ENCODE data around the gene ARSG. TPM values are rescaled to one million over a fixed set of nuclear protein-coding genes. Genes with fewer than 3 reads are reported as not detected.

ARSG gene
- total and polyA plus RNA-seq, 2 donors (not counting 1 experiment from before 2014, with no cell fraction given) = 5.5 to 18.4 TPM

- CTCF ChIA-PET = interaction anchor here (0.6 to 7.5 kb wide), 7 partner anchors 8 to 466 kb away, joined by 3 to 66 read pairs (median 3); partner anchors contain the start of gene WIPI1
- DNase-seq = no peak
- Histone ChIP-seq H3K79me2 (ENCODE audit: control insufficient read depth, insufficient read depth, low read length) (no peaks in the 10 kb centered on the region), H3K27ac (ENCODE audit: low read length in 2 of 2) (peak overlapping the region in 1 of 2 donors; percentile 42), H2AFZ (ENCODE audit: insufficient read depth, low read depth, low read length, poor library complexity, severe bottlenecking) (peak overlapping the region; percentile 17), H3K4me2 (replicated peaks; ENCODE audit: low read depth, low read length, poor library complexity, severe bottlenecking) (no peak overlapping the region), H3K27me3 (replicated peaks in 1 of 4; ENCODE audit: control extremely low read depth in 1 of 4, control insufficient read depth in 3 of 4, insufficient read depth in 4 of 4, low read length in 3 of 4) (no peaks in the 10 kb centered on the region), H3K9ac (ENCODE audit: low read length) (no peak overlapping the region), H3K36me3 (replicated peaks in 1 of 2; ENCODE audit: control extremely low read depth in 1 of 2, control insufficient read depth in 1 of 2, extremely low read depth in 1 of 2, insufficient read depth in 2 of 2, low read length in 1 of 2) (no peaks in the 10 kb centered on the region), H3K4me1 (ENCODE audit: control insufficient read depth in 2 of 2, insufficient read depth in 2 of 2, low read length in 2 of 2) (peaks cover 43 to 47% of the 10 kb centered on the region in 2 donors), H4K20me1 (ENCODE audit: control insufficient read depth, insufficient read depth, low read length, poor library complexity, severe bottlenecking) (no peaks in the 10 kb centered on the region), H3K9me3 (ENCODE audit: control extremely low read depth in 1 of 3, control insufficient read depth in 2 of 3, insufficient read depth in 1 of 3, low read length in 2 of 3) (no peaks in the 10 kb centered on the region), H3K4me3 (ENCODE audit: control extremely low read depth in 1 of 5, extremely low read depth in 1 of 5, insufficient read depth in 1 of 5, low read depth in 2 of 5, low read length in 4 of 5) (no peak overlapping the region)
- no peaks in the 10 kb centered on the region for H3K27me3 Mint-ChIP-seq
- POLR2A ChIA-PET = no interaction called here
- H3K4me1 Mint-ChIP-seq = peaks cover 54% of the 10 kb centered on the region
- intact Hi-C loops (cut with micrococcal nuclease) = loop anchor here (10.0 kb wide), 1 partner anchor 145 kb away; the partner anchor contains the start of genes ARSG and SLC16A6
- TF ChIP-seq CTCF (IDR thresholded peaks at IDR 0.05) = no peak
- no peak for TF ChIP-seq EZH2 (IDR thresholded peaks at IDR 0.05; ENCODE audit: borderline replicate concordance, insufficient read depth, low read depth, low read length, poor library complexity, severe bottlenecking)
- no peak overlapping the region for H3K4me3 Mint-ChIP-seq
- no peak for ATAC-seq (ENCODE audit: low read depth)
- WGBS (ENCODE audit: insufficient coverage) = 90% methylated on average over 1 of the region's 8 CpGs
- H3K9me3 Mint-ChIP-seq (ENCODE audit: insufficient read depth) = no peaks in the 10 kb centered on the region
- peak overlapping the region; percentile 83 for H3K27ac Mint-ChIP-seq
These were observed 148.5 kb downstream of the ARSG start for GRCh38 chr17:68439656-68440290.

DNA sequence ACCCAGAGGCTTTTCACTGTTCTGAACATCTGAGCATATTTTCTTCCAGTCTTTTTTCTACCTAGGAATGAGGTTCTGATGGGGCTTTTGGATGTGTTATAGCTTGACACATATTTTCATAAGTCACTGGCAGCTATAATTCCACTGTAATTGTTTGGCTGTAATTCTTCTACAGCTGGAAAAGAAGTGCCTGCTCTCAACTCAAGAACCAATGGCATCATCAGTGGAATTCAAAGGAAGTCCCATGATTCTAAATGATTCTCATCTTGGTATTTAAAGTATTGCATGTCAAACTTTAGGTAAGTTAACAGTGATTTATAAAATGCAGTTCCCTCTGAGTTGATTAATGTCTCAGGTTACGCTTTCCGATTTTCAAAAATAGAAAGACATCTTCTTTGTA lies 149.2 kb downstream of the ARSG start:
- CTCF ChIA-PET = interaction anchor here (0.7 to 7.5 kb wide), 4 partner anchors 9 to 1065 kb away, joined by 3 to 66 read pairs (median 4); partner anchors contain the start of gene WIPI1

More for the DNA sequence above, 149.2 kb downstream of the ARSG start:
- Histone ChIP-seq H3K4me3 (ENCODE audit: control extremely low read depth in 1 of 5, extremely low read depth in 1 of 5, insufficient read depth in 1 of 5, low read depth in 2 of 5, low read length in 4 of 5) (no peak overlapping the region), H3K4me2 (replicated peaks; ENCODE audit: low read depth, low read length, poor library complexity, severe bottlenecking) (peak overlapping the region; percentile 42), H2AFZ (ENCODE audit: insufficient read depth, low read depth, low read length, poor library complexity, severe bottlenecking) (no peak overlapping the region), H3K36me3 (replicated peaks in 1 of 2; ENCODE audit: control extremely low read depth in 1 of 2, control insufficient read depth in 1 of 2, extremely low read depth in 1 of 2, insufficient read depth in 2 of 2, low read length in 1 of 2) (no peaks in the 10 kb centered on the region), H3K27ac (ENCODE audit: low read length in 2 of 2) (no peak overlapping the region), H3K4me1 (ENCODE audit: control insufficient read depth in 2 of 2, insufficient read depth in 2 of 2, low read length in 2 of 2) (peaks cover 43 to 47% of the 10 kb centered on the region in 2 donors), H4K20me1 (ENCODE audit: control insufficient read depth, insufficient read depth, low read length, poor library complexity, severe bottlenecking) (no peaks in the 10 kb centered on the region), H3K27me3 (replicated peaks in 1 of 4; ENCODE audit: control extremely low read depth in 1 of 4, control insufficient read depth in 3 of 4, insufficient read depth in 4 of 4, low read length in 3 of 4) (no peaks in the 10 kb centered on the region), H3K79me2 (ENCODE audit: control insufficient read depth, insufficient read depth, low read length) (no peaks in the 10 kb centered on the region), H3K9ac (ENCODE audit: low read length) (no peak overlapping the region), H3K9me3 (ENCODE audit: control extremely low read depth in 1 of 3, control insufficient read depth in 2 of 3, insufficient read depth in 1 of 3, low read length in 2 of 3) (no peaks in the 10 kb centered on the region)
- no CpG with 5 or more reads among the region's 2 CpGs for WGBS (ENCODE audit: insufficient coverage)
- no peaks in the 10 kb centered on the region for H3K9me3 Mint-ChIP-seq (ENCODE audit: insufficient read depth)
- no peak for TF ChIP-seq EZH2 (IDR thresholded peaks at IDR 0.05; ENCODE audit: borderline replicate concordance, insufficient read depth, low read depth, low read length, poor library complexity, severe bottlenecking)
- DNase-seq (no peak), ATAC-seq (ENCODE audit: low read depth) (no peak)
- intact Hi-C loops (cut with micrococcal nuclease) = no loop called here
- no peak overlapping the region for H3K4me3 Mint-ChIP-seq
- peak overlapping the region; percentile 83 for H3K27ac Mint-ChIP-seq
- H3K27me3 Mint-ChIP-seq = no peaks in the 10 kb centered on the region
- peaks cover 54% of the 10 kb centered on the region for H3K4me1 Mint-ChIP-seq
- POLR2A ChIA-PET = no interaction called here

All from B cell (primary cell).